ENCODE measurements around the gene SYTL2. TPM values are rescaled to one million over a fixed set of nuclear protein-coding genes. Genes with fewer than 3 reads are reported as not detected.
A peak's percentile ranks its signal among the peaks of the same experiment; 100 is the strongest.
"Not testable (repeated sequence)": the region's sequence is repeated elsewhere in the genome, so short reads cannot be mapped to it uniquely, and the experiment has no call there.

The SYTL2 gene
- polyA plus RNA-seq, 4 donors: 55.3 to 102 (median 82.5) TPM

DNA sequence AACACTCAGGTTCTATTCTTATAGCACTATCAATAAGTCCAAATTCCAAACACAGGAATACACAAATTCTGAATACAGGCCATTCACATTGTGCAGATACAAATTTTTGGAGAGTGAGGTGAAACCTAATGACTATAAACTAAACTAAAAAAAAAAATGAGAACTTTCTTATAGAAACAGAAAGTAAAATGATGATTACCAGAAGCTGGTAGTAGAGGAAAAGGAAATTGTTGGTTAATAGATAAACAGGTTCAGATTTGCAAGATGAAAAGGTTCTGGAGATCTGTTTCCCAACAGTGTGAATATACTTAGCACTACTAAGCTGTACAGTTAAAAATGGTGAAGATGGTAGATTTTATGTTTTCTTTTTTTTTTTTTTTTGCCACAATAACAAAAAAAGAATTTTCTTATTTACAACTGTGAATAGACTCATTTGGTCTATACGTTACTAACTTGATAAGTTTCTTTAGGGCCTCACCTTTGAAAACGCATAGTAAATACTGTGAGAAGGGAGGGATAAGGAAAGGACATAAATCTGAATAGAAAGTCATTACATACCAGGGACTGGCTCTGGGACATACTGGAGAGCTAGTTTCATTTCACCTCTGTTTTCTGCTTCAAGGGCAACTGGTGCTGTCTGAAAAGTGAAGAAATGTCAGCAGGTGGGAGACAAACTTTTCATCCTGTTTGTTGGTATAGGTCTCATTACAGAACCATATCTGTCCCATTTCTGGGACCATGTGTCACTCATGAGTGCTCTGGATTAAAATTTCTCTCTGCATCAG, 110.8 kb downstream of the SYTL2 start:
- no peak for DNase-seq (ENCODE audit: low read depth in 4 of 4, low spot score in 2 of 4)

DNA sequence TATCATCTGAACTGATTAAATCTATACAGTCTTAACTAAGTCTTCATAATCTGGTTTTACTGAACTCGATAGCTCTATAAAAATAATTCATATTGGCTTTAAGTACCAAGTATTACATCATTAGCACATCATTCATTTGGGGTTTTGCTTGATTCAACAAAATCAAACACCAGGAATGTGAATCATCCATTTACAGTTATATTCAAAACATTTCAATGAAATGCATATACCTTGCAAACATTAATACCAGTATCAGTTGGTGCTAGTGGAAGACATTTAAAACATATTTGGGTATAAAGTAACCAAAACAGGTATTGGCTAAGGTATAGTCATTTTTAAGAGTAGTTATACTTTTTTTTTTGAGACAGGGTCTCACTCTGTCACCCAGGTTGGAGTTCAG, 112.7 kb downstream of the SYTL2 start:
- DNase-seq (ENCODE audit: low read depth in 4 of 4, low spot score in 2 of 4): no peak

DNA sequence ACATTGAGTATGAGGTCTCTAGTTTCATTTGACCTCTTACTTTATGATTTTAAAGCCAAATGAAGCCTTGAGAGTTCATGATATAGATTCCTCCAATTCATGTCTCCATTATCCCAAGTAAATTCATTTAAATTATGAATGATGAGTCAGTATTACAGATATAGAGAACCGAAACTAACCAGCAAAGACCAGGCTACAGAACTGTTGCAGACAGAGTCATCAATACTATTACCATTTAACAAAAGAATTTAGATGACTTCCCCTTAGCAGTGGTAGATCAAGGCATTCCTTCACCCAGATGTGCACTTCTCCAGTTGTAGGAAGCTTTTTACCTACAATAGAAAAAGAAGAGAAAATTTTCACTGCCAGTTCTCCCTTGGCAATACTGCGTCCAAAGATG, 113.2 kb downstream of the SYTL2 start:
- no peak for DNase-seq (ENCODE audit: low read depth in 4 of 4, low spot score in 2 of 4)

DNA sequence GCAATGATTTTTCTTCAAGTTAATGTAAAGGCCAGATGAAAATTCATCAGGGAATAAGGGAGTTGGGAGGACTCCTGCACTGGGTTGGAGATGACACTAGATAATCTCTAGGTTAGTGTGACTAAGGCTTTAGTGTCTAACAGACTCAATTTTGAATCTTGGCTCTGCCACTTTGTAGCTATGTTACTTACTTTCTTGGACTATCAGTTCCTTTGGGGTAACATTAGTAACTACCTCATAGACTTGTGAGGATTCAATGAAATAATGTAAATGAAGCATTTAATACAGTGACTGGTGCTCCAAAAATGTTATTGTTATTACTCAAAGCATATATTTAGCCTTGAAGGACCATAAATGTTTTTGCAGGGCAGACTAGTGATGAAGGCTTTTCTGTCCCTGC, 115.4 kb downstream of the SYTL2 start:
- no peak for DNase-seq (ENCODE audit: low read depth in 4 of 4, low spot score in 2 of 4)

DNA sequence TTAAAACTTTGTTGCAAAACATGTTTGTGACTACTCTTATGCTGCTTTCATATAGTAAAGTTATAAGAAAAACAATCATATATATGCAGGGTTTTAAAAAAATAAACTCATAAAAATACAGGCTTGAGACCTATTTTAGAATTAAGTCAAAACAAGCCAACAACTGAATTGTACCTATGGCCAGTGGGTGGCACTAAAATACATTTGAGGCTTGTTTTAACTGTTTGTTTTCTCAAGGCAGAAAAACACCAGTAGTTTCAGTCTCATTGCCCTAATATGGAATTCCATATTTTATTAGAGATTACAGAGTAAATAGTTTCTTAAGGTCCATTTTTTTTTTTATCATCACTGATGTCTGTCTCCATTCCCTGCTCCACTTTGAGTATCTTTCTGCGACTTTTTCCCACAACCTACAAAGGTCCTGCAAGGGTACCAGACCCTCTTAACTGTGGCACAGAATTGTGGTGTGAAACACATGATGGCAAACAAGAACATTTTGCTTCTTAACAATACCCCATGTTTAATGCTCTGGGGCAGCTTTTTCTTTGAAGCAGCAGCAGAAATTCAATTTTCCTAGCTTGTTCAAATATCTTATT, 116.5 kb downstream of the SYTL2 start:
- no peak for DNase-seq (ENCODE audit: low read depth in 4 of 4, low spot score in 2 of 4)

DNA sequence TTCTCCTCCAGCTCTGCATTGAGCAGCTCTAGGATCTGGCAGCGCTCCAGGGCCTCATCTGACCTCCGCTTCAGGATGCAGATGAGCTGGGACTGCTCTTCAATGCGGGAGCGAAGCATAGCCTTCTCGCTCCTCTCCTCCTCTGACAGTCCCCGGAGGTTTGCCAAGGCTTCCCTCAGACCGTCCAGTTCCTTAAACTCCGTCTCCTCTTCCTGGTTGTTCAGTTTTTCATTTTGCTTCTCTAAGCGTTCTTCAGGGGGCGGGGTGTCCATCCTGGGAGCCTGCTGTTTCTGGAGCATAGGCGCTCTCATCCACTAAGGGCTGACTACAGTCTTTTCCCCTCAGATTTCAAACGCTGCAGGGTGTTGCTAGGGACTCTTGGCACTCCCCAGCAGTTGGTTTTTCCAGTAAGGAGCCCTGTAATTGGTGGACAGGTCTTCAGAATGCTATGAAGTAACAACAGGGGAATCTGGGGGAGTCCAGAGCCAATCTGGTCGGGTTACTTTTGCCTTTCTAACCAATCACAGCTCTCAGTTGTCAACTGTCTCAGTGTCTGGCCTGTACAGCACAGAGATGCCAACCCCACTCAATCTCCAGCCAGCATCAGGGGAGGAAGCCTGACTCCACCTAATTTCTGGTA, 125.0 kb downstream of the SYTL2 start, which contains the start of gene CCDC89:
Gene CCDC89 (minus strand): TSS at position 376 of the 640 bp plus-strand sequence. CDS start 65 bp downstream, at position 311.
- DNase-seq (ENCODE audit: low read depth in 4 of 4, low spot score in 2 of 4): peak; percentile 72 to 89 (median 80)

DNA sequence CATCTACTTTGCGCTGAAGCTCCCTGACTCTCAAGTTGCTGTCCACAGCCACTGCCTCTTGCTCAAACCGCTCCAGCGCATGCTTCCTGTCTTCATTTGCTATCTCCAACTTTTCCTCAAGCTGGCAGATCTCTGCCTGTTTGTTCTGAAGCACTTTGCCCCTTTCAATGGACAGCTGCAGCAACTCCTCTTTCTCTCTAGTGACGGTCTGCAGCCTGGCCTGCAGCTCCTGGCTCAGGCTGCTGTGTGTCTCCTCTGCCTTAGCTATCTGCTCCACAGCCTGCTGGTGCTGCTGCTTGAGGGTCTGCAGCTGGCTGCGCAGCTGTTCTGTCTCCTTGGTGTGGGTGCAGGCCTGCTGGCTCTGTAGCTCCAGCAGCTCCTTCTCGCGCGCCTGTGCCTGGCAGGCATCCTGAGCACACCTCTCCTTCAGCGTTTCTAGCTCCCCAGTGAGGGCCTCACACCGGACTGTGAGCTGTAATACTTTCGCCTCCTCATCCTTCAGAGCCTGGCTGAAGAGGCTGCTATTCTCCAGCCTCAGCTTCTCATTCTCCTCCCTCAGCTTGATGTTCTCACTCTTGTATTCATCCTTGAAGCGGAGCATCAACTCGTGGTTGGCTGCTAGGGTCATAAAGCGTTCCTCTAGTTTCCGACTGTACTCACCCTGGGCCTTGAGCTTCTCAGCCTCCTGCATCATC, 125.7 kb downstream of the SYTL2 start:
- DNase-seq (ENCODE audit: low read depth in 4 of 4, low spot score in 2 of 4): peak in 2 of 4 donors; percentile 62 to 67

DNA sequence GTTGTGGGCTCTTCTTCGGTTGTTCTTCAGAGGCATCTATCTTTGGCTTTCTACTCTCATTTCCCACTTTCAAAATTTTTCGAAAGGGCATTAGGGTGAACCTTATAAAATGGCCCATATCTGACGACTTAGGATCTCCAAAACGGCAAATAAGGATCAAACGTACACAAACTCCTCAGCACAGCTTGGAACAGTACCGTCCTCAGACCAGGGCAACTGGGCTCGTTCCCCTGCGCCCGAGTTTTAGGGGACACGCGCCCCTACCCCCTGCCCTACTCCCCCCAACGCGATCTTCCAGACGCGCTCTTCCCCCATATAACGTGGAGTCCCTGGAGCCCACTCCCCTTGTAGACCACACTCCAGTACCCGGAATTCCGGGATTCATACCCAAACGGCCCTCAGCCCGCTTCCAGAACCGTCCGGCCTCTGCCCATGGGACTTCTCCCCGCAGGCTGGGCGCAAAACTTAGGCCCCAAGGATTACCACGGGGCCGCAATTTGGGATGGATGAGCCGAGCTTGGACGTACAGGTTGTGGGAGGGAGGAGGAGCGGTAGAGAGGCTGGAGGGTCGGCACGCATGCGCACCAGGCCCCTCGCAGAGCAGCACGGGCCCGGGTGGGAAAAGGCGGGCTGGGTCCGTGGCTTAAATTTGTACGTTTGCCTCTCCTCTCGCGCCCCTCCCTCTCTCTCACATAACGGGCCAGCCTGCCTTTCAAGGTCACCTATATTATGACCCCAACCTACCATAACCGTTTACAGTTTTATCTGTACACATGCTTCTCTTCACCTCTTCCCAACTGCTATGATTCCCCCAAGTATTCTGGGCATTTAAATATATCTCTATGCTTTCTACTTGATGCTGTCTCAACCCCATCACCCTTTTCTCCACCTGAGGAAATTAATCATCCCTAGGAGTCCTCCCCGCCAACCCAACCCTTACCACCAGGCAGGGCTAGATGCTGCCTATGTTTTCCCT, 128.3 kb downstream of the SYTL2 start:
- peak in 1 of 4 donors; percentile 59 for DNase-seq (ENCODE audit: low read depth in 4 of 4, low spot score in 2 of 4)

DNA sequence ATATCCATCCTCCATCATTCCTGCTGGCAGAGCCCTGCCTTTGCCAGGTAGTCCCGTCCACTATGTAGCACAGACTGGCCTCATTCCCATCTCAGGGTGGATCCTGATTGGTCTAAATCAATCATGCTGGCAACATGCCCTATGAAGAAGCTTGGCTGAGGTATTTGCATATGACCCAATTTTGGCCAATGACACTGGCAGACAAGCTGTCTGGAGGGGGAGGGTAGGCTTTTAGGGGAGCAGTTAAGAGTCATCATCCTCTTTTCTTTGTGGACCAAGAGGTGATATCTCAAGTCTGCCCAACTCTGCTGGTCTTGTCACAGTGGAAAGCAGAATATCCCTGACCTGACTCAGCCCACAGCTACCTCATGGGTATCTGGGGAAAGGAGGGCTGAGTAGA, 130.0 kb downstream of the SYTL2 start:
- no peak for DNase-seq (ENCODE audit: low read depth in 4 of 4, low spot score in 2 of 4)

DNA sequence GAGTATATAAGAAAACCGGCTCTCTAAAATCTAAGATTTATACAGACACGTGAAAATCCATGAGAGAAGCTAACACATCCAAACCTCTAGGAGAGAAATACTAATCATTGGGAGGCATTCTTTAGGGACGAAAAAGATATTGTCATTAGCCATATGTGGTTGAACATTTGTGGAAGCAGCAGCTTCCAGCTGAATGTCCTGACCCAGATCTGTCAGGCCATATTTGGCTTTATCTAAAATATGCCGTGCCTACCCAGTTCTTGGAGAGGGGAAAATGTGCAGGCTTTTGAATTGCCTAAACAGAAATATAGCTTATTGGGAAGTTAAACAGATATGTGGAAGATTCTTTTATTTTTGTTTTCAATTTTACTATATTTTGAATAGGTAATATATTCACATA, 131.4 kb downstream of the SYTL2 start:
- no peak for DNase-seq (ENCODE audit: low read depth in 4 of 4, low spot score in 2 of 4)

DNA sequence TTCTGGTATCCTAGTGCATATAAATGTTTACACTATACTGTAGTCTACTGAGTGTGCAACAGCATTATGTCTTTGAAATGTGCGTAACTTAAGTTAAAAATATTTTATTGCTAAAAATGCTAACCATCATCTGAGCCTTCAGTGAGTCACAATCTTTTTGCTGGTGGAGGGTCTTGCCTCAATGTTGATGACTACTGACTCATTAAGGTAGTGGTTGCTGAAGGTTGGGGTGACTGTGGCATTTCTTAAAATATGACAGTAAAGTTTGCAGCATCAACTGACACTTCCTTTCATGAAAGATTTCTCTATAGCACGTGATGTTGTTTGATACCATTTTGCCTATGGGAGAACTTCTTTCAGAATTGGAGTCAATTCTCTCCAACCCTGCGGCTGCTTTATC, 137.5 kb downstream of the SYTL2 start:
- no peak for DNase-seq (ENCODE audit: low read depth in 4 of 4, low spot score in 2 of 4)

DNA sequence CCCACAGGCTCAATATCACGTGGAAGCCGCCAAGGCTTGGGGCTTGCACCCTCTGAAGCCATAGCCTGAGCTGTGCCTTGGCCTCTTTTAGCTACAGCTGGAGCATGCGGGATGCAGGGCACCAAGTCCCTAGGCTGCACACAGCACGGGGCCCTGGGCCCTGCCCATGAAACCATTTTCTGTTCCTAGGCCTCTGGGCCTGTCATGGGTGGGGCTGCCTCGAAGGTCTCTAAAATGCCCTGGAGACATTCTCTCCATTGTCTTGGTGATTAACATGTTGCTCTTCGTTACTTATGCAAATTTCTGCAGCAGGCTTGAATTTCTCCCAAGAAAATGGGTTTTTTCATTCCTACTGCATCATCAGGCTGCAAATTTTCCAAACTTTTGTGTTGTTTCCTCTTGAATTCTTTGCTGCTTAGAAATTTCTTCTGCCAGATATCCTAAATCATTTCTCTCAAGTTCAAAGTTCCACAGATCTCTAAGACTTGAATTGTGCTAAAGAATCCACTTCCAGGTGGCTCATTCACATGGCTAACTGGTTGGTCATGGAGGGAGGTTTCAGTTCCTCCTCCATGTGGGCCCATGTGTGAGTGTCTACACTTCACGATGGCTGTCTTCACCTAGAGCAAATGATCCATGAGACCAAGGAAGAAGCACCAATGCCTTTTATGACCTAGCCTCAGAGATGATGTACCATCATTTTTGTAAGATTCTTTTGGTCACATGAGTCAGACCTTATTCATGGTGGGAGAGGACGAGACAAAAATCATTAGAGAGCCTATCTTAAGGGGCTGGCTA, 138.6 kb downstream of the SYTL2 start:
- no peak for DNase-seq (ENCODE audit: low read depth in 4 of 4, low spot score in 2 of 4)

DNA sequence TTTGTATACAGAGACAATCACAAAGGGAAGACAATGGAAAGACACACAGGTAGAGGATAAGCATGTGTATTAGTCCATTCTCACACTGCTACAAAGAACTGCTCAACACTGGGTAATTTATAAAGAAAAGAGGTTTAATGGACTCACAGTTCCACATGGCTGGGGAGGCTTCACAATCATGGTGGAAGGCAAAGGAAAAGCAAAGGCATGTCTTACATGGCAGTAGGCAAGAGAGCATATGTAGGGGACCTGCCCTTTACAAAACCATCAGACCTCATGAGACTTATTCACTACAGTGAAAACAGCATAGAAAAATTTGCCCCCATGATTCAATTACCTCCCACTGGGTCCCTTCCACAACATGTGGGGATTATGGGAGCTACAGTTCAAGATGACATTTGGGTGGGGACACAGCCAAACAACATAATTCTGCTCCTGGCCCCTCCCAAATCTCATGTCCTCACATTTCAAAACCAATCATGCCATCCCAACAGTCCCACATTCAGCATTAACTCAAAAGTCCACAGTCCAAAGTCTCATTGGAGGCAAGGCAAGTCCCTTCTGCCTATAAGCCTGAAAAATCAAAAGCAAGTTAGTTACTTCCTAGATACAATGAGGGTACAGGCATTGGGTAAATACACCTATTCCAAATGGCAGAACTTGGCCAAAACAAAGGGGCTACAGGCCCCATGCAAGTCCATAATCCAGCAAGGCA, 139.8 kb downstream of the SYTL2 start:
- DNase-seq (ENCODE audit: low read depth in 4 of 4, low spot score in 2 of 4): not testable (repeated sequence)

DNA sequence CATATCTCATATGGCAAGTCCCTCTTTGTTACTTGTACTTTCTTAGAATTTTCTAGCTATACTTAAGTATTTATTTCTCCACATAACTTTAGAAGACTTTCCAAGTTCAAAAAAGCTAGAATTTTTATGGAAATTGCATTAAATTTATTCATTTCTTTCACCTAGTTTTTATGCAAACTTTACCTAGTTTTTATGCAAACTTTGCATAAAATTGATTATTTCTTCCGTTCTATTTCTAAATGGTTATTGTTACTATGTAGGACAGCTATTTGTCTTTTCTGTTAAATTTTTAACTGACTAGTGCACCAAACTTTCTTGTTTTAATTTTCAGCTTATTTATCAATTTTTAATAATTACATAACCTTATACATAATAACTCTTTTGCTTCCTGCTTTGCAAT, 142.8 kb downstream of the SYTL2 start:
- DNase-seq (ENCODE audit: low read depth in 4 of 4, low spot score in 2 of 4): no peak

DNA sequence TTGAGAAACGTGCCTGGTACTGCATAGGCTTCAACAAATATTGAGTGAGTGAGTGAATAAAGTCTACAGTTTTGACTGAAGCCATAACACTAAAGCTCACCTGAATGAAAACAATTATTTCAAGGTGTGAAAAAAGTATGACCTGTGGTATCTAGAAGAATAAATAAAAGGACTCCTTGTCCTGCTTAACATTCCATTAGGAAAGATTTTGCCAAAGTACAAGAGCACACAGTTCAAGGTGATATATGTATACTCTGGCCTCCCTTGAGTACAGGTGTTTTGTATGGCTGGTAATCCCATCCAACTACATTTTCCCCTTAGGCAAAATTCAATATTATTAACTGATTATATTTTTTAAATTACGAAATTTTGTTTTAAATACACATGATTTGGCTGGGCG, 144.3 kb downstream of the SYTL2 start:
- no peak for DNase-seq (ENCODE audit: low read depth in 4 of 4, low spot score in 2 of 4)

DNA sequence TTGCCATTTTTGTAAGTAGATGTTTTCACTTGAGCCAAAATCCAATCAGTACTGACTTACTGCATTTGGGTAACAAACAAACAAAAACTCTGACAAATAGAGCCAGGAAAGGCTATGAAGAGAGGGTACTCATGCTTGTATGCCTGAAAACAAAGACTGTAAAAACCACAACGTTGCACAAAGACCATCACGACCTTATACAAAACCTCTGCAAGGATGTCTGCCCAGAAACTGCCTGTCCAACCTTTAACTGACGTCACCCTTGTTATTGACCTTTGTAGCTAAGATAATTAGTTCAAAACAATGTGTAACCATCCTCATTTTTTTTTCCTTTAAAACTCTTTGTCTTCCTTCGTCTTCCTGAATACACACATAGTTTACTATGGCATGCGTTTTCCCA, 145.2 kb downstream of the SYTL2 start:
- no peak for DNase-seq (ENCODE audit: low read depth in 4 of 4, low spot score in 2 of 4)

DNA sequence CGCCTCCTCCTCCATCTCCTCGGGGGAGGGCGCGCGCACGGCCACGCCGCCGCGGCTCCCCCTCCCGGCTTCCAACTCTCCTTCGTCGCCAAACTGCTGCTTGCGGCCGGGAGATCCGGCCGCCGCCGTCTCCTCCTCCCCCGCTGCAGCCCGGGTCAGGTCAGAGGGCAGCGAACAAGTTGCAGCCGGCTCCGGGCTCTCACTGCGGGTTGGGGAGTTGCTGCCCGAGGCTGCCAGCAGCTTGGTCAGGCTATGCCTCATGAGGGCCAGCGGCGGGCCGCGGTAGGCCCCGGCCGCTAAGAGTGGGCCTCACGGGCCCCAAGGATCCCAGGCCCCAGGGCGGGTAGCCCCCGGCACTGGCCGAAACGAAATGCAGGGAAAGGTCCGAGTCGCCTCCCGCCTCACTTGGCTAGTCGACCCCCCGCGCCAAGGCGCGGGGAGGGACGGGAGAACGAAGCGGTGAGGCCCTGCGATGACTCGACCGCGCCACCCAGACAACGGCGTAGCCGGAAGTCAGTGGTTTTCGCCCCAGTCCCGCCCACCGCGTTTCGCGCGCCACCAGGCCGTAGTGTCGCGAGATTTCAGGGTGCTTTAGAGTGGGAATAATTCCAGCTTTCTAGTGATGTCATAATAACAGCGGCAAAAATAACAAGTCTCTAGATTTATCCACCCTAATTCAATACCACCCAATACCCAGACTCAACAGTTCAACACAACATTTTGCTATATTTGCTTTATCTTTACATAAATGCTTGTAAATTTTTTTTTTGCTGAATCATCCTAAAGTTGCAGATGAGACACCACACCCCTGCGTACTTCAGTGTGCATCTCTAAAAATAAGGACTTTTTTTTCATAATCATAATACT, 146.1 kb downstream of the SYTL2 start, which contains the start of gene CREBZF:
Gene CREBZF (minus strand): TSS at position 515 of the 867 bp plus-strand sequence. CDS start 254 bp downstream, at position 261.
- peak; percentile 90 to 94 (median 93) for DNase-seq (ENCODE audit: low read depth in 4 of 4, low spot score in 2 of 4)

All from left renal cortex interstitium (tissue), 4 donors.